Common myeloid progenitor, CD34-positive (primary cell): ENCODE data around the gene TLK2.
A peak's percentile ranks its signal among the peaks of the same experiment; 100 is the strongest.

Experiments used
- CTCF ChIA-PET: fragments of 350-600 bp; sonication (Branson Sonifier 250); formaldehyde crosslinking; loops from one replicate; lab custom pipeline; 2021; ENCODE audit warnings: antibody characterized with exemption; lab: Charles Lee
- POLR2A ChIA-PET: fragments of 350-600 bp; sonication (Branson Sonifier 250); formaldehyde crosslinking; loops from one replicate; lab custom pipeline; 2021; ENCODE audit warnings: antibody characterized with exemption; lab: Charles Lee
- DNase-seq, 3 donors: peaks; one replicate each; pipeline versions ENCODE4 v3.0.0 to v3.0.0-alpha.2; 2013
- H3K27ac ChIP-seq, 2 experiments: 1 replicate in 1 of 2; 2 replicates in 1 of 2; pipeline ENCODE4 v1.7.0; 2013; ENCODE audit warnings: inconsistent platforms in 2 of 2, low read length in 2 of 2, mild to moderate bottlenecking in 2 of 2, low read depth in 1 of 2, moderate library complexity in 1 of 2; ENCODE audit not compliant: severe bottlenecking in 2 of 2, insufficient read depth in 1 of 2, poor library complexity in 1 of 2
- H3K27me3 ChIP-seq, 5 experiments: replicated peaks in 2 of 5; 1 replicate in 3 of 5; 2 replicates in 2 of 5; pipeline versions ENCODE4 v1.6.1 to v1.7.0; 2013; ENCODE audit warnings: low read length in 4 of 5, mild to moderate bottlenecking in 2 of 5, moderate library complexity in 2 of 5, inconsistent platforms in 1 of 5; ENCODE audit not compliant: insufficient read depth in 5 of 5, control insufficient read depth in 4 of 5
- H3K36me3 ChIP-seq, 4 experiments: 1 replicate in 2 of 4; 2 replicates in 2 of 4; pipeline versions ENCODE4 v1.6.1 to v1.7.0; 2013; ENCODE audit warnings: low read length in 3 of 4, control low read depth in 1 of 4, mild to moderate bottlenecking in 1 of 4; ENCODE audit not compliant: control insufficient read depth in 4 of 4, insufficient read depth in 4 of 4
- H3K4me1 ChIP-seq, 4 experiments: 1 replicate in 3 of 4; 2 replicates in 1 of 4; pipeline versions ENCODE4 v1.6.1 to v1.7.1; 2013; ENCODE audit warnings: low read length in 3 of 4, mild to moderate bottlenecking in 3 of 4, control low read depth in 1 of 4, inconsistent platforms in 1 of 4, moderate library complexity in 1 of 4; ENCODE audit not compliant: control insufficient read depth in 4 of 4, insufficient read depth in 4 of 4; ENCODE audit errors: control extremely low read depth in 1 of 4
- H3K4me3 ChIP-seq, 7 experiments: 1 replicate in 4 of 7; 2 replicates in 3 of 7; pipeline versions ENCODE4 v1.5.1 to v1.7.0; 2013; ENCODE audit warnings: mild to moderate bottlenecking in 7 of 7, low read length in 6 of 7, moderate library complexity in 6 of 7, inconsistent platforms in 2 of 7, low read depth in 2 of 7, control low read depth in 1 of 7; ENCODE audit not compliant: insufficient read depth in 4 of 7, control insufficient read depth in 1 of 7; ENCODE audit errors: extremely low read depth in 1 of 7
- H3K9me3 ChIP-seq, 5 experiments: 1 replicate in 4 of 5; 2 replicates in 1 of 5; pipeline versions ENCODE4 v1.6.1 to v1.7.1; 2013; ENCODE audit warnings: low read length in 4 of 5, mild to moderate bottlenecking in 2 of 5, inconsistent platforms in 1 of 5, low read depth in 1 of 5, moderate library complexity in 1 of 5; ENCODE audit not compliant: control insufficient read depth in 4 of 5, insufficient read depth in 2 of 5; ENCODE audit errors: control extremely low read depth in 1 of 5
- WGBS: methylation state at CpG from one replicate; pipeline ENCODE4 v1.1.5; 2013; ENCODE audit not compliant: insufficient coverage; 5-methylcytosine and 5-hydroxymethylcytosine counted together

TLK2 gene

GRCh38 chr17:62644487-62645173 is 166.0 kb downstream of the TLK2 start:
- Histone ChIP-seq H3K36me3 (no peaks in the 10 kb centered on the region), H3K4me3 (no peak overlapping the region), H3K27ac (no peak overlapping the region), H3K27me3 (no peaks in the 10 kb centered on the region), H3K9me3 (no peaks in the 10 kb centered on the region), H3K4me1 (peaks cover 0 to 5% (median 0%) of the 10 kb centered on the region in 4 experiments)
- no peak for DNase-seq
- ChIA-PET POLR2A (no interaction called here), CTCF (no interaction called here)
- WGBS: 97% methylated on average over 12 of the region's 17 CpGs

GRCh38 chr17:62648251-62648955 is 169.8 kb downstream of the TLK2 start:
- Histone ChIP-seq H3K9me3 (no peaks in the 10 kb centered on the region), H3K4me3 (no peak overlapping the region), H3K4me1 (peaks cover 0 to 21% (median 15%) of the 10 kb centered on the region in 4 experiments), H3K36me3 (no peaks in the 10 kb centered on the region), H3K27ac (no peak overlapping the region), H3K27me3 (no peaks in the 10 kb centered on the region)
- POLR2A ChIA-PET: interaction anchor here (0.6 kb wide), 1 partner anchor 57 kb away, joined by 4 read pairs; no protein-coding TSS in a partner anchor
- no peak for DNase-seq
- CTCF ChIA-PET: interaction anchor here (1.2 to 1.4 kb wide), 3 partner anchors 9 to 23 kb away, joined by 3 to 6 read pairs (median 3); no protein-coding TSS in a partner anchor
- WGBS: 92% methylated on average over 15 of the region's 15 CpGs

DNA sequence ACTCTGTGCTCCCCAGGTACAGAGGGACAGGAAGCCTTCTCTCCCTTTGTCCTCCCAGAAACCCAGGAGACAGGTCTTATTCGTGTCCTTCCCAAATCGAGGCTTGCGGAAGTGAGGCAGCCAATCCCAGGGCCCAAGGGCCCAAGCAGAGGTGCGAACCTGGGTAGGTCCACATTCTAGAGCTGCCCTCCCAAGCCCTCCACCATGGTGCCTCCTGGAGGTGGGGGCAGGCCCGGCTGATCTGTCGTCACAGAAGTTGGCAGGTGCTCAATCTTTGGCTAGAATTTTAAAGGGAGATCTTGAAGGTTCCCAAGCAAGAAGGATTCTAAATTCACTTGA is 170.3 kb downstream of the TLK2 start:
- Histone ChIP-seq H3K4me1 (peaks cover 0 to 26% (median 20%) of the 10 kb centered on the region in 4 experiments), H3K4me3 (no peak overlapping the region), H3K27me3 (no peaks in the 10 kb centered on the region), H3K9me3 (no peaks in the 10 kb centered on the region), H3K36me3 (no peaks in the 10 kb centered on the region), H3K27ac (no peak overlapping the region)
- ChIA-PET POLR2A (no interaction called here), CTCF (interaction anchor here (1.2 to 1.4 kb wide), 3 partner anchors 10 to 23 kb away, joined by 3 to 6 read pairs (median 3); no protein-coding TSS in a partner anchor)
- DNase-seq: no peak
- 77% methylated on average over 2 of the region's 6 CpGs for WGBS

DNA sequence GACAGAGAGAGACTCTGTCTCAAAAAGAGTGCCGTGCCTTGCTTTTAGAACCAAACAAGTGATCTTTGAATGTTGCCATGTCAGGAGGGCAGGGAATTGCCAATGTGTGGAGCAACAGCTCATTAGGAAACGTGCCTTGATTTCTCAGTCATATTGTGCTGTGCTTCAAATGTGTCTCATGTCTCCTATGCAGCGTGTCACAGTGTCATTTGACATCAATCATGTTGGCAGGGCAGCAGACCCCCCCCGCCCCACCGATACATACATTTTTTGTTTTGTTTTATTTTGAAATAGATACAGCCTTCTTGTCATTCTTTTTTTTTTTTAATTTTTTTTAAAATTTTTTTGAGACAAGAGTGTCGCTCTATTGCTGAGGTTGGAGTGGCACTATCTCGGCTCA is 170.9 kb downstream of the TLK2 start:
- DNase-seq: no peak
- ChIA-PET POLR2A (no interaction called here), CTCF (no interaction called here)
- Histone ChIP-seq H3K4me1 (peaks cover 0 to 33% (median 26%) of the 10 kb centered on the region in 4 experiments), H3K4me3 (no peak overlapping the region), H3K36me3 (no peaks in the 10 kb centered on the region), H3K27me3 (no peaks in the 10 kb centered on the region), H3K27ac (no peak overlapping the region), H3K9me3 (no peaks in the 10 kb centered on the region)
- WGBS: 95% methylated on average over 4 of the region's 7 CpGs

- H3K27me3 ChIP-seq: no peaks in the 10 kb centered on the region
- 100% methylated on average over 6 of the region's 6 CpGs for WGBS
- DNase-seq: no peak
Observed at GRCh38 chr17:62650587-62650986, 172.0 kb downstream of the TLK2 start.

GRCh38 chr17:62652251-62653001 is 173.8 kb downstream of the TLK2 start:
- ChIA-PET CTCF (no interaction called here), POLR2A (interaction anchor here (0.6 kb wide), 2 partner anchors 22 to 981 kb away, joined by 4 read pairs; no protein-coding TSS in a partner anchor)
- H3K9me3 ChIP-seq: no peaks in the 10 kb centered on the region
- peak; percentile 33 to 88 (median 67) for DNase-seq
- WGBS: 2% methylated on average over 46 of the region's 57 CpGs
- H3K27me3 ChIP-seq: no peaks in the 10 kb centered on the region
- H3K27ac ChIP-seq: no peak overlapping the region
- peaks cover 0 to 35% (median 26%) of the 10 kb centered on the region in 4 experiments for H3K4me1 ChIP-seq
- H3K4me3 ChIP-seq: peak overlapping the region in 6 of 7 experiments; percentile 59 to 80 (median 70)
- no peaks in the 10 kb centered on the region for H3K36me3 ChIP-seq

More at GRCh38 chr17:62650587-62650986, 172.0 kb downstream of the TLK2 start:
- Histone ChIP-seq H3K4me3 (no peak overlapping the region), H3K27ac (no peak overlapping the region), H3K9me3 (no peaks in the 10 kb centered on the region), H3K36me3 (no peaks in the 10 kb centered on the region), H3K4me1 (peaks cover 0 to 35% (median 26%) of the 10 kb centered on the region in 4 experiments)
- ChIA-PET CTCF (interaction anchor here (0.6 kb wide), 1 partner anchor 18 kb away, joined by 3 read pairs; no protein-coding TSS in a partner anchor), POLR2A (no interaction called here)
